Right kidney (tissue), 1 donor: ENCODE results near the gene GPR176.
A peak's percentile ranks its signal among the peaks of the same experiment; 100 is the strongest.

Source experiments
- DNase-seq: peaks from one replicate; pipeline ENCODE4 v3.0.0-alpha.2; 2016

The GPR176 gene

GRCh38 chr15:39804026-39804425 lies 116.0 kb downstream of the GPR176 start:
- no peak for DNase-seq

- no peak for DNase-seq
These were observed 117.0 kb downstream of the GPR176 start for GRCh38 chr15:39803016-39803415.

- no peak for DNase-seq
These were observed 118.3 kb downstream of the GPR176 start for GRCh38 chr15:39801641-39802309.

DNA sequence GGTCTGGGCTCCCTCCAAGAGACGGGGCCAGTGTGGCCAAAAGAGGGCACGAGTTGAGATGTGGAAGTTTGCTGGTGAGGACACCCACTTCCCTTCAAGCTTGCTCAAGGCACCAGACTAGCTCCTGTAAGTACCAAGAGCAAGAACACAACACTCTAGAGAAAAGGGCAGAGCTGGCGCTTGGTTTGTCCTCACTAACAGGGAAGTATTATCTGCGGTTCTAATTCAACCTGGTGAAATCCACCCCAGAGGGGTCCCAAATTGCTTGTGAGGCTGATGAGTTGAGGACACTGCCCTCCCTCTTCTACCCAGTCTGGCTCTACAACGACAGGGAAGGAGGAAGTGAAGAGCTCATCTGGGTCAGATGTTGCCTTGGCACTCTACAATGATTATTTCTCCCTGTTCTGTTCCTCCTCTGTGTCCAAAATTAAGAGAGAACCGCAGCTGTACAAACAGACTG lies 120.5 kb downstream of the GPR176 start:
- no peak for DNase-seq

DNA sequence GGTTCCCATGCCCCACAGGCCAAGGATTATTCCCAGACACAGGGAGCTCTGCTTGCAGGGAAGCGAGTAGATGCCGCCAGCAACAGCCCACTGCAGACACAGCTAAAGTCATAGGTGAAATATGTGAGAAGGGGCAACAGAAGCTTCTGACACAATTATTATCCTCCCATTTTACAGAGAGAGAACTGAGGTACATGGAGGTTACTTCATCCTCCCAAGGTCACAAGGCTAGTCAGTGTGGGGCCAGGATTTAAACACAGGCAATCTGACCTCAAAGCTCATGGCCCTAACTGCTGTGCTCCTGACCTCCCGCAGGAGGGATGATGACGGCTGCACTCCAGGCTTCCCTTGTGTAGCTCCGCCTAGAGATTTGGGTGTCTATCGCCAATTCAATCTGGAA lies 121.7 kb downstream of the GPR176 start:
- no peak for DNase-seq

GRCh38 chr15:39797407-39797806 lies 122.7 kb downstream of the GPR176 start:
- DNase-seq = no peak

- no peak for DNase-seq
These were observed 123.5 kb downstream of the GPR176 start for GRCh38 chr15:39796601-39797000.

DNA sequence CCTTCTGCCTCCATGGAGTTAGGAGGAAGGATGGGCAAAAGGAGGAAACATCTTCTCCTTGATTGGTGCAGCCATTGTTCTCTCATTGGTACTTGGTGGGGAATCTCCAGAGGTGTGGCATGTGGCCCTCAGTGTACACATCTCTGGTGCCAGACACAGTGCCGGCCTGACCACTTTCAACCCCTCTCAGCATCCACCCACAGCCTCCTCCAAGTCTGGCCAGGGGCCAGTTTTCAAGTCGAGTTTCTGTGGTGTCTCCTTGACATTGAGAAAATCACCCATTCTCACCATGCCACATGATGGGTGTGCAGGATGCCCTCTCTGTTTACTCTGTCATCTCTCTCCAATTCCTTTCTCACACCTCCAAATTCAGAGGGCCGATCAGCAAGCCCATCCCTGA lies 124.6 kb downstream of the GPR176 start:
- DNase-seq = no peak

GRCh38 chr15:39794954-39795353 lies 125.1 kb downstream of the GPR176 start:
- no peak for DNase-seq

DNA sequence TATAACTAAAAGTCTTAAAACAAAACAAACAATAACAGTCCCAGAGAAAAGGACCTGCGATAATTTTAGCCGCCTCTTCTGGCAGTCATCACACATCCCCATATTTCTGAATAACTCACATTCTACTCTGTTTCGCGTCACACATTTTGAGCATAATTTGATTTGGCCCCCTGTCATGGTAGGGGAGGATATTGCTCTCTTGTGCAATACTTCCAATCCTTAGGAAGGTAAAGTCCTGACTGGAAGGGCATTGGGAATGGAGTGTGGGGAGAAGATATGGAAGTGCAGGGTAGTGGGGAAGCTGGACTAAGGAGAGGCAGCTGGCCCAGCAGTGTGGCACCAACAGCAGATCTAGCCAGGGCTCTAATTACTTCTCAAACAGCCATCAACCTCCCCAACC lies 126.1 kb downstream of the GPR176 start:
- DNase-seq = no peak

DNA sequence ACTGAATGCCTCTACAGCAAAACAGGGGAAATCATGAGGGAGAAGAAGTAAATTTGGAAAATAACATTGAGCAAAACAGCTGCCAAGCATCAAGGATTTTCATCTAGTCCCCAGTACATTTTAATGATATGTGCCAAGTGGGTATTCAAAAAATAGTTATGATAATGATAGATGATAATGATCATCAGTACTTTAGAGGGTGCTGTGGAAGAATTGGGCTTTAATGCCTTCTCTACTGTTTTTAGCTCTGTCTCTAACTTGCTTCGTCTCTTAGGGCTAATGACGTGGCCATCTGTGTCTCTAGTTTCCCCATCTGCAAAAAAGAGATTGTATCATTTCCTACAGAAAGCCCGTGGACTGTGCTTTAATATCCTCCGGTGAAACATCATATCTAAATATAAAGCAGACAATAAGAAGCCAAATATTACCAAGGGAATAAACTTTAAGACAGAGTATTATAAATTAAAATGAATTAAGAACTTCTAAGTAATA lies 127.2 kb downstream of the GPR176 start:
- DNase-seq = no peak

- DNase-seq = no peak
These were observed 127.8 kb downstream of the GPR176 start for GRCh38 chr15:39792025-39792843.

DNA sequence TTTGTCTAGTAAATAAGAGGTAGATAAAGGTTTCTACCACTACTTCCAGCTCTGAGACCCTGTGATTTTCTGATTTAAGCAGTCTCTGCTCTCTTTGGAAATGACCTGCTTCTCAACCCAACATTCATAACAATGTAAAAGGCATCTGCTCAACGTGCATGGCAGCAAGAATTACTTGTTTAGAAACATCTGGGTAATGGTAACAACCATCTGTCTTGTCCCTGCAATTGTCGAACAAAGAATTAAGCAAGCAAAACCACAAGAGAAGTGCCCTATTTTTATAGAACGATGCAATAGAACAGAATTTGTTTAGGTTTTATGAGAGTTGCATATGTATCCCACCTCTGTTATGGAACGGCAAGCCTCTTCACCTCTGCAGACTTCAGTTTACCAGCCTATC lies 130.3 kb downstream of the GPR176 start:
- DNase-seq = no peak

DNA sequence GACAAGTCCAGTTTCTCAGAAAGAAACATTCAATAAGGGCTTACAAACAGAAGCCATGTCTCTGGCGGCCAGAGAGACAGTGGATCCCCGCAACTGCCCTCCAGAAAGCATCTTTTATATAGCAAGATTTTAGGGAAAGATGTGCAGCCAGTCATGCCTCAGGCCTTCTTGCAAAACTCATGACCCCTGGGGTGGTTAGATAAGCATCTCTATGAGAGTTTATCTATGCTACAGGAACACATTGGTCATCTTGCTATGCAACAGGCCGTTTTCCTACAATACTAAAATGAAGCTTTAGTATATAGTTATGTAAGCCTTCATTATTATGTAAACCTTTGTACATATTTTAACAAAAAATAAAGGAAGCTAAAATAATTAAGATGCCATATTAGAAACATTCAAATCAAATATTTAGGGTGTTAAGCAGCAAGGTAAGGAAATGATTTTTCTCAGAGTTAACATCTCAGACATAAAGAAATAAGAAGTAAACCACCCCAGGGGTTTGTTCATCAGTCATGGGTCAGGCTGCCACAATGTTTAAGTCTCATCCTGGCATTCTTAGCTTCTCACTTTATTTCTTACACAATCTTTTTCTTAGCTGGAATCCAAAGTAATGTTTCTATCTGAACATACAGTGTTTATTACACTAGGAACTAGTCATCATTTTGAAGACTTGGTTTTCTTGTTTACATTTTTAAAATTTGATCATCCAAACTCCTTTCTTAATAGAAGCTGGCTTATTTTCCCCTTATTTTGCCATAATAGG lies 131.1 kb downstream of the GPR176 start:
- no peak for DNase-seq

GRCh38 chr15:39788108-39788507 lies 132.0 kb downstream of the GPR176 start:
- no peak for DNase-seq

DNA sequence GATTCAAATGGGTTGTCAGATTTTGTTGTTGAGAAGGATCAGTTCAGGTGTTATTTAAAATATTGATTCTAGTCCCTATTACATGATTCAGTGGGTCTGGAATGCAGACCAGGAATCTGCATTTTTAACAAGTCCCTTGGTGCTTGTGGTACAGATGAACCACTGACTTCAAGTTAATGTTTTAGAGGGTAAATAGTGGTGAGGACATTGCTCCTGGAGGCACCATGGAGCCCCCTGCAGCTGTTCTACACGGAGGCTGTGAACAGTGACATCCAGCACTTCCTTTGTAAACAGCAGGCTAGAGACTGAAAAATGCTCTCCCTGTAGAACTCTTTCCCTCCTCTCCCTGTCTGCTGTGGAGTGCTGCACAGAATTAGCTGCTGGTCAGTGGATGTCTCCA lies 132.6 kb downstream of the GPR176 start:
- no peak for DNase-seq

DNA sequence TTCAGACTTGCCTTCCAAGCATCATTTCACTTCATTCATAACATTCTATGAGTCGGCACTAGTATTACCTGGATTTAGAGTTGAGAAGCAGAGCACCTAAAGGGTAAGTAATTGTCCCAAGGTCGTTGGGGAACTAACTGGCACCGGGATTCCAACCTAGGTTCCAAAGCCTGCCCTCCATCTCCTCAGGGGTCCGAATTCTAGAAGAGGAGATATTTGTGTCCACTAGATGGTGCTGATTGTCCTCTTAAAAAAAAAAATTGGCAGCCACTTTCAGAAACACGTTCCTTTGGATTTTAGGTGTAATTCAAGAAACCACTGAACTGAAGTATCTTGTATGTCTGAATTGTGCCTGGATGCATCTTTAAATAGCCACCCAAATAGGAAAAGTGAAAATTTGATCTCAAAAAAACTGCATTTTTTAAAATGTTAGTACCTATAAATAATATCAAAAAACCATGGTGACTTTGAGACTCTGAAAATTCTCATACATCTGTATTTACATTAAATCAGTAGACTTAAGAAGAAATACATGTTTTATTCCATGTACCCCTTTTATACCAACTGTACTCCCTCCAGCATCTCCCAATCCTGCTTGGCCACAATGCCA lies 133.5 kb downstream of the GPR176 start:
- peak; percentile 48 for DNase-seq

DNA sequence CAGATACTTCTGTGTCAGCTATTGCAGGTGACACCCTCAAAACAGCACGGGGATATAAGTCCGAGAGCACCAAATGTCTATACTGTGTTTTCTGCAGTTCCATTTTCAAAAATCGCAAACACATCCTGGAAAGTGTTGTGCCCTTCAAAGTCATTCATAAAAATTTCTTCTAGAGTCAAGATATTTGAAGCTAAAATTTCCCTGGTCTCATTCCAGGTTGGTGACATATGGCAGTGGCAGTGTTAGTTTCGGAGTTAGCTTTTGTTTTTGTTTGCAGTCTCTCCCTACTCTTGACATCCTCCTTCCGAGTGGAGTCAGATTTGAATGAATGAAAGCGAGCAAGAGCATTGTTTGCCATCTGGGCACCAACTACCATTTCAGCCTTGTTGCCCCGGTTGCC lies 134.2 kb downstream of the GPR176 start:
- no peak for DNase-seq

DNA sequence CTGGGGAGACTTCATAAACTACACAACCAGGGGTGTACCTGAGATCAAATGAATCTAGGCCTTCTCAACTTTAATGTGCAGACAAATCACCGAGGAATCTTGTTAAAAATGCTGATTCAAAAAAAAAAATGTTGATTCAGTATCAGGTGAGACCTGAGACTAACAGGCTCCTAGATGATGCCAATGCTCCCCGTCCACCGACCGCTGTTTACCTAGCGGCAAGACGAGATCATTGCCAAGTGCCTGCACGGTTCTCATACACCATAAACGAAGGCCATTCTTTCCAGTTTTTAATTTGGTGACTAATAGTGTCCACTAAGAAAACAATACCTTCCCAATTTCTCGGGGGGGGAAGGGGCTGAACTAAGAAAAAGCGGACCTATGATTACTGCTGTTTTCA lies 134.9 kb downstream of the GPR176 start:
- no peak for DNase-seq

GRCh38 chr15:39784638-39785037 lies 135.4 kb downstream of the GPR176 start:
- DNase-seq = no peak

DNA sequence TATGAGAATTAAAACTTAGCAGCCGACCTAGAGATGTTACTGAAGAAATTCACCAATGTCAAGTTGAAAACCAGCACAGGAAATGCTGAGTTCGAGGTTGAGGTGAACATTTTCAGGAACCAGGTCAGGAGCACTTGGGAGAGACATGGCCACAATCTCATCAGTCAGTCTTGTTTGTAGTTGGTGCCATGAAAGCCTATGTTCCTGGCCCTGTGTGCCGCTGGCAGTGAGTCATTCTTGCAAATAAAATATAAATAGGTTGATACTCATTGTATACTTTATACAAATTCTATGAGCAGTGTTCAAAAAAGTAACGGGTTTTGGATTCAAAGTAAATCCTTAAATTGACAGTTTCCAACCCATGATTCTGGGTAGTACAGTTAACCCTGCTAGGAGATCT lies 135.9 kb downstream of the GPR176 start:
- DNase-seq = no peak

- DNase-seq = no peak
These were observed 136.7 kb downstream of the GPR176 start for GRCh38 chr15:39783244-39783820.
